Fibroblast of lung (primary cell): ENCODE measurements around the gene CD2AP. TPM values are rescaled to one million over a fixed set of nuclear protein-coding genes. Genes with fewer than 3 reads are reported as not detected.

Experiments
- DNase-seq, 2 donors: peaks; one replicate each; pipeline versions ENCODE4 v3.0.0 to v3.0.0-alpha.2; 2010; ENCODE audit warnings: low read depth in 2 of 2
- H2AFZ ChIP-seq: 2 replicates; pipeline ENCODE4 v1.5.1; 2012; ENCODE audit warnings: low read length, control low read depth, inconsistent platforms
- H3K27ac ChIP-seq: 2 replicates; pipeline ENCODE4 v1.5.1; 2011; ENCODE audit warnings: low read length, control low read depth; ENCODE audit not compliant: insufficient read depth
- H3K27me3 ChIP-seq: 2 replicates; pipeline ENCODE4 v1.5.1; 2011; ENCODE audit warnings: mild to moderate bottlenecking, low read length; ENCODE audit not compliant: control insufficient read depth, insufficient read depth
- H3K36me3 ChIP-seq: 2 replicates; pipeline ENCODE4 v1.5.1; 2011; ENCODE audit warnings: low read length; ENCODE audit not compliant: control insufficient read depth, insufficient read depth
- H3K4me1 ChIP-seq: 2 replicates; pipeline ENCODE4 v1.5.1; 2011; ENCODE audit warnings: low read length; ENCODE audit not compliant: control insufficient read depth, insufficient read depth; ENCODE audit errors: extremely low read depth
- H3K4me2 ChIP-seq: 2 replicates; pipeline ENCODE4 v1.5.1; 2011; ENCODE audit warnings: low read length, control low read depth; ENCODE audit not compliant: insufficient read depth; ENCODE audit errors: extremely low read depth
- H3K4me3 ChIP-seq, 4 experiments: fragments of 200-600 bp in 1 of 4; sonication (generic) in 1 of 4; replicated peaks in 1 of 4; 2 replicates each; pipeline ENCODE4 v1.5.1; 2011 to 2016; ENCODE audit warnings: low read length in 4 of 4, low read depth in 3 of 4, mild to moderate bottlenecking in 3 of 4, control low read depth in 2 of 4, inconsistent platforms in 1 of 4, mixed read lengths in 1 of 4; ENCODE audit not compliant: insufficient read depth in 1 of 4; ENCODE audit errors: control extremely low read depth in 1 of 4
- H3K79me2 ChIP-seq: 2 replicates; pipeline ENCODE4 v1.5.1; 2012; ENCODE audit warnings: mild to moderate bottlenecking, low read length, inconsistent platforms; ENCODE audit not compliant: control insufficient read depth, insufficient read depth
- H3K9ac ChIP-seq: 2 replicates; pipeline ENCODE4 v1.5.1; 2011; ENCODE audit warnings: mild to moderate bottlenecking, low read length, control low read depth; ENCODE audit not compliant: insufficient read depth
- H3K9me3 ChIP-seq: 2 replicates; pipeline ENCODE4 v1.5.1; 2012; ENCODE audit warnings: low read depth, low read length; ENCODE audit not compliant: control insufficient read depth, insufficient read depth
- H4K20me1 ChIP-seq: 2 replicates; pipeline ENCODE4 v1.5.1; 2011; ENCODE audit warnings: low read length; ENCODE audit not compliant: control insufficient read depth, insufficient read depth; ENCODE audit errors: extremely low read depth
- EZH2 ChIP-seq: IDR thresholded peaks from 2 replicates; pipeline ENCODE4 v1.5.1; 2012; ENCODE audit warnings: low read length, control low read depth, mild to moderate bottlenecking; ENCODE audit errors: missing control alignments
- polyA plus RNA-seq, 2 donors: library from polyadenylated mRNA; depleted of rRNA in 1 of 2; stranded (reverse) in 1 of 2; unstranded in 1 of 2; fragments of >200 nt; gene quantifications; 2 replicates each; pipeline ENCODE4 v1.2.1, GENCODE V29; 2011 to 2012; ENCODE audit warnings: missing spikeins in 1 of 2
- total RNA-seq: library from RNA; depleted of rRNA; stranded (reverse); fragments of >200 nt; gene quantifications from 2 replicates; pipeline ENCODE4 v1.2.1, GENCODE V29; 2014
- TF ChIP-seq, protein P1 (sequence below), 2 donors: IDR thresholded peaks in 1 of 2; conservative IDR thresholded peaks in 1 of 2; 1 replicate in 1 of 2; 2 replicates in 1 of 2; pipeline ENCODE4 v1.5.1; 2011 to 2012; ENCODE audit warnings: low read length in 2 of 2, control low read depth in 1 of 2, inconsistent platforms in 1 of 2, low read depth in 1 of 2, mild to moderate bottlenecking in 1 of 2

The CD2AP gene
- total and polyA plus RNA-seq, 2 donors (not counting 1 experiment from before 2014, with no cell fraction given) = 15.7 to 17.2 TPM

DNA sequence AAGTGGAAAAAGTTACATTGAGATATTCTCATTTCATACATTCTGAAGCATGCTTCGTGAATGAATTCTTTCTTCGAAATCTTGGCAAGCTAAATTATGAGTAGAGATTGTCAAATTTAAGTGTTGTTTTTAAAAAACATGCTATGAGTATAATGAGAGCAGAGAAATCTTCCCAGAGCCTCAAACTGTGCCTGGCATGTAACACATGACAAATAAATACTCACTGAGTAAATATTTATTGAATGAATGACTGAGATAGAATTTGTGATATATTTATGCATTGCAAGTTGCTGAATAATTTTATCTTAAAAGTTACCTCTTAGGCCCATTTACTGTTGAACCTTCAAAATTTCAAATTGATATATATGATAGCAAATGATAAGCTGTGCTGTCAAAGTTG is 24.7 kb upstream of the CD2AP start:
- Histone ChIP-seq H3K27me3 (no peaks in the 10 kb centered on the region), H2AFZ (no peak overlapping the region), H3K9ac (no peak overlapping the region), H3K4me1 (no peaks in the 10 kb centered on the region), H3K36me3 (no peaks in the 10 kb centered on the region), H3K27ac (no peak overlapping the region), H4K20me1 (no peaks in the 10 kb centered on the region), H3K4me2 (no peak overlapping the region), H3K4me3 (no peak overlapping the region), H3K9me3 (no peaks in the 10 kb centered on the region), H3K79me2 (no peaks in the 10 kb centered on the region)
- DNase-seq = no peak
- TF ChIP-seq, protein P1, sequence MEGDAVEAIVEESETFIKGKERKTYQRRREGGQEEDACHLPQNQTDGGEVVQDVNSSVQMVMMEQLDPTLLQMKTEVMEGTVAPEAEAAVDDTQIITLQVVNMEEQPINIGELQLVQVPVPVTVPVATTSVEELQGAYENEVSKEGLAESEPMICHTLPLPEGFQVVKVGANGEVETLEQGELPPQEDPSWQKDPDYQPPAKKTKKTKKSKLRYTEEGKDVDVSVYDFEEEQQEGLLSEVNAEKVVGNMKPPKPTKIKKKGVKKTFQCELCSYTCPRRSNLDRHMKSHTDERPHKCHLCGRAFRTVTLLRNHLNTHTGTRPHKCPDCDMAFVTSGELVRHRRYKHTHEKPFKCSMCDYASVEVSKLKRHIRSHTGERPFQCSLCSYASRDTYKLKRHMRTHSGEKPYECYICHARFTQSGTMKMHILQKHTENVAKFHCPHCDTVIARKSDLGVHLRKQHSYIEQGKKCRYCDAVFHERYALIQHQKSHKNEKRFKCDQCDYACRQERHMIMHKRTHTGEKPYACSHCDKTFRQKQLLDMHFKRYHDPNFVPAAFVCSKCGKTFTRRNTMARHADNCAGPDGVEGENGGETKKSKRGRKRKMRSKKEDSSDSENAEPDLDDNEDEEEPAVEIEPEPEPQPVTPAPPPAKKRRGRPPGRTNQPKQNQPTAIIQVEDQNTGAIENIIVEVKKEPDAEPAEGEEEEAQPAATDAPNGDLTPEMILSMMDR (conservative IDR thresholded peaks at IDR 0.05 in 1 of 2, IDR thresholded peaks at IDR 0.05 in 1 of 2; ENCODE audit: low read depth in 1 of 2, low read length in 2 of 2) = no peak
- TF ChIP-seq EZH2 = no peak

DNA sequence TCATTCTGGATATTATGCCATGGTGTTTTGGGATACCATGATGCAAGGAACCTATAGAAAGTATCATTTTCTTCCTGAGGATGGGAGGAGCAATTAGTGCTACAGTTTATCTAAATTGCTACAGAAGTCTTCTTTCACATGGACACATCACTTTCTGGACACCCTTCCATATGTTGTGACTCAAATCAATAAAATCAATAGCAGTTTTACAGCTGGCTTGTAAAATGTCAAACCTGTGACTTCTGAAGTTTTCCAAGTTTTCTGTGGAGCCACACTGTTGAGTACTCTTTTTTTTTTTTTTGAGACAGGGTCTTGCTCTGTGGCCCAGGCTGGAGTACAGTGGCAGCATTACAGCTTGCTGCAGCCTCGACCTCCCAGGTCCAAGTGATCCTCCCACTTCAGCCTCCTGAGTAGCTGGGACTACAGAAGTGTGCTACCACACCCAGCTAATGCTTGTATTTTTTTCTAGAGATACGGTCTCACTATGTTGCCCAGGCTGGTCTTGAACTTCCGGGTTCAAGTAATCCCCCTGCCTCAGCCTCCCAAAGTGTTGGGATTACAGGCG is 24.1 kb upstream of the CD2AP start:
- H3K4me2 ChIP-seq = no peak overlapping the region
- no peaks in the 10 kb centered on the region for H3K4me1 ChIP-seq
- H3K79me2 ChIP-seq = no peaks in the 10 kb centered on the region
- no peak overlapping the region for H2AFZ ChIP-seq
- H3K27me3 ChIP-seq = no peaks in the 10 kb centered on the region
- H4K20me1 ChIP-seq = no peaks in the 10 kb centered on the region
- H3K4me3 ChIP-seq = no peak overlapping the region
- no peaks in the 10 kb centered on the region for H3K9me3 ChIP-seq
- H3K9ac ChIP-seq = no peak overlapping the region
- no peaks in the 10 kb centered on the region for H3K36me3 ChIP-seq
- no peak for TF ChIP-seq EZH2
- TF ChIP-seq, protein P1 (conservative IDR thresholded peaks at IDR 0.05 in 1 of 2, IDR thresholded peaks at IDR 0.05 in 1 of 2; ENCODE audit: low read depth in 1 of 2, low read length in 2 of 2) = no peak
- no peak for DNase-seq
- no peak overlapping the region for H3K27ac ChIP-seq

DNA sequence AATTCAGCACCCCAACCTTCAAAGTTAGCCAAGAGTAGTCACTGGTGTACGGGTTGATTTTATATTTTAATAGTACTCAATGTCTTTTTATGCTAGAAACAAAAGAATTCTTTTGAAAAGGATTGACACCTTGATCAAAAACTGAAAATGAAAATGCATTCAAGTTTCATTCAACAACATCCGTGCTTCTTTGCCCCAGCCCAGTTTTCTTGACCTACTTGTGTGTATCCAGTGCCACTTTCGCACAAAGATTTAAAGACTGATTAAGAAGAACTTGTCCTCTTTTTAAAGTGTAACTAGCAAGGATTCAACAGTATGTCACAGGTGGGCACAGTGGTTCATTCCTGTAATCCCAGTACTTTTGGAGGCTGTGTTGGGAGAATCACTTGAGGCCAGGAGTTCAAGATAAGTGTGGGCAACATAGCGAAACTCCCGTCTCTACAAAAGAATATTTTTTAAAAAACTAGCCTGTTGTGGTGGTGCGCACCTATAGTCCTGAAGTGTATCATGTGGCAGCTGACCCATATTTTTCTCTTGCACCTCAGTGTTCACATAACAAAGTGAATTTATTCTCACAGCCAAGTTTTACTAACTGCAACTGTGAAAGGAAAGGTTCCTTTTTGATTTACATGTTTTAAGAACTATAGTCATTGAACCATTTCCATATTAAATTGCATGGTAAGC is 22.7 kb upstream of the CD2AP start:
- Histone ChIP-seq H3K27me3 (no peaks in the 10 kb centered on the region), H3K4me1 (no peaks in the 10 kb centered on the region), H4K20me1 (no peaks in the 10 kb centered on the region), H3K9ac (no peak overlapping the region), H3K4me2 (no peak overlapping the region), H3K4me3 (no peak overlapping the region), H3K36me3 (no peaks in the 10 kb centered on the region), H2AFZ (no peak overlapping the region), H3K79me2 (no peaks in the 10 kb centered on the region), H3K27ac (no peak overlapping the region), H3K9me3 (no peaks in the 10 kb centered on the region)
- no peak for DNase-seq
- TF ChIP-seq, protein P1 (conservative IDR thresholded peaks at IDR 0.05 in 1 of 2, IDR thresholded peaks at IDR 0.05 in 1 of 2; ENCODE audit: low read depth in 1 of 2, low read length in 2 of 2) = no peak
- no peak for TF ChIP-seq EZH2
